Type B pancreatic cell (in vitro differentiated cells): ENCODE data around the gene PRDM1. TPM values are rescaled to one million over a fixed set of nuclear protein-coding genes. Genes with fewer than 3 reads are reported as not detected.

Experiments
- DNase-seq: peaks from one replicate; pipeline ENCODE4 v3.0.0; 2021; ENCODE audit warnings: mixed read lengths; ENCODE audit not compliant: unreplicated experiment; ENCODE audit errors: extremely low spot score
- H3K27ac Mint-ChIP-seq: 2 replicates; pipeline ENCODE4 v1.8.0; 2021; ENCODE audit warnings: mild to moderate bottlenecking, mixed read lengths
- H3K27me3 Mint-ChIP-seq: 2 replicates; pipeline ENCODE4 v1.8.0; 2021; ENCODE audit warnings: mixed read lengths
- H3K36me3 Mint-ChIP-seq: 2 replicates; pipeline ENCODE4 v1.8.0; 2021; ENCODE audit warnings: mixed read lengths
- H3K4me1 Mint-ChIP-seq: one replicate; pipeline ENCODE4 v1.8.0; 2021; ENCODE audit warnings: mixed read lengths; ENCODE audit not compliant: unreplicated experiment
- H3K4me3 Mint-ChIP-seq: 2 replicates; pipeline ENCODE4 v1.8.0; 2021; ENCODE audit warnings: mild to moderate bottlenecking, mixed read lengths
- H3K9me3 Mint-ChIP-seq: 2 replicates; pipeline ENCODE4 v1.8.0; 2021; ENCODE audit warnings: mixed read lengths
- total RNA-seq: library from RNA; stranded (reverse); gene quantifications from 2 replicates; pipeline ENCODE4 v1.2.1, GENCODE V29; 2021; ENCODE audit warnings: low replicate concordance
- TF ChIP-seq, protein P1 (sequence below): fragments of 200-600 bp; sonication (generic); conservative IDR thresholded peaks from 2 replicates; pipeline ENCODE4 v1.5.0; 2021; ENCODE audit warnings: antibody characterized with exemption, mild to moderate bottlenecking

The PRDM1 gene
- total RNA-seq, 1 donor from 2014 or later: 15.5 TPM

DNA sequence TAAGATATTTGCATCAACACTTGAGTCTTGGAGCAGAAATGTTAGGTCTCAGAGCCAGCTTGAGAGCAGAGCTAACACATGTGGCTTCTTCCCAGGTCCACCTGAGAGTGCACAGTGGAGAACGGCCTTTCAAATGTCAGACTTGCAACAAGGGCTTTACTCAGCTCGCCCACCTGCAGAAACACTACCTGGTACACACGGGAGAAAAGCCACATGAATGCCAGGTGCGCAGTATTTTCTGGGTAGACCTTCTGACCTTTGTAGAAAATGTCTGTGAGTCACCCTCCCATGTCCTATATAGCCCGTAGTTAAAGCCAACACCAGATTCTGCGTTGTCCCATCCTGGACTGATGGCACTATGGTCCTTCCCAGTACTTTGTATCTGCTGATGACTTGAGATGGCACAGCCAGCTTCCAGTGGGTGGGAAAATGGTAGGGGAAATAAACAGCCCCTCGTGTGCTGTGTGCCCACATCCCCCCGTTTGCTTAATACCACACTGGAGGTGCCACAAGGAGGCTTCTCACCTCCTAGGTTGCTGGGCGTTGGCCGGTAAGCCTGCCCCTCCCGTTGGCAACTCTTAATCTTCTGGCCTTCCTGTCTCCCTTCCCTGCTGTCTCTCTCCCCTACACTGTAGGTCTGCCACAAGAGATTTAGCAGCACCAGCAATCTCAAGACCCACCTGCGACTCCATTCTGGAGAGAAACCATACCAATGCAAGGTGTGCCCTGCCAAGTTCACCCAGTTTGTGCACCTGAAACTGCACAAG is 20.3 kb downstream of the PRDM1 start:
- TF ChIP-seq, protein P1, sequence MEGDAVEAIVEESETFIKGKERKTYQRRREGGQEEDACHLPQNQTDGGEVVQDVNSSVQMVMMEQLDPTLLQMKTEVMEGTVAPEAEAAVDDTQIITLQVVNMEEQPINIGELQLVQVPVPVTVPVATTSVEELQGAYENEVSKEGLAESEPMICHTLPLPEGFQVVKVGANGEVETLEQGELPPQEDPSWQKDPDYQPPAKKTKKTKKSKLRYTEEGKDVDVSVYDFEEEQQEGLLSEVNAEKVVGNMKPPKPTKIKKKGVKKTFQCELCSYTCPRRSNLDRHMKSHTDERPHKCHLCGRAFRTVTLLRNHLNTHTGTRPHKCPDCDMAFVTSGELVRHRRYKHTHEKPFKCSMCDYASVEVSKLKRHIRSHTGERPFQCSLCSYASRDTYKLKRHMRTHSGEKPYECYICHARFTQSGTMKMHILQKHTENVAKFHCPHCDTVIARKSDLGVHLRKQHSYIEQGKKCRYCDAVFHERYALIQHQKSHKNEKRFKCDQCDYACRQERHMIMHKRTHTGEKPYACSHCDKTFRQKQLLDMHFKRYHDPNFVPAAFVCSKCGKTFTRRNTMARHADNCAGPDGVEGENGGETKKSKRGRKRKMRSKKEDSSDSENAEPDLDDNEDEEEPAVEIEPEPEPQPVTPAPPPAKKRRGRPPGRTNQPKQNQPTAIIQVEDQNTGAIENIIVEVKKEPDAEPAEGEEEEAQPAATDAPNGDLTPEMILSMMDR: no peak
- no peak overlapping the region for H3K4me3 Mint-ChIP-seq
- DNase-seq: no peak
- no peaks in the 10 kb centered on the region for H3K27me3 Mint-ChIP-seq
- peaks cover 2% of the 10 kb centered on the region for H3K9me3 Mint-ChIP-seq
- peaks cover 16% of the 10 kb centered on the region for H3K36me3 Mint-ChIP-seq
- H3K4me1 Mint-ChIP-seq: peaks cover 22% of the 10 kb centered on the region
- H3K27ac Mint-ChIP-seq: no peak overlapping the region

- TF ChIP-seq, protein P1: no peak
- Mint-ChIP-seq H3K4me1 (peaks cover 20% of the 10 kb centered on the region), H3K27ac (no peak overlapping the region), H3K4me3 (no peak overlapping the region), H3K9me3 (no peaks in the 10 kb centered on the region), H3K36me3 (peaks cover 13% of the 10 kb centered on the region), H3K27me3 (no peaks in the 10 kb centered on the region)
- DNase-seq: no peak
Observed at GRCh38 chr6:106107043-106107613, 21.0 kb downstream of the PRDM1 start.

DNA sequence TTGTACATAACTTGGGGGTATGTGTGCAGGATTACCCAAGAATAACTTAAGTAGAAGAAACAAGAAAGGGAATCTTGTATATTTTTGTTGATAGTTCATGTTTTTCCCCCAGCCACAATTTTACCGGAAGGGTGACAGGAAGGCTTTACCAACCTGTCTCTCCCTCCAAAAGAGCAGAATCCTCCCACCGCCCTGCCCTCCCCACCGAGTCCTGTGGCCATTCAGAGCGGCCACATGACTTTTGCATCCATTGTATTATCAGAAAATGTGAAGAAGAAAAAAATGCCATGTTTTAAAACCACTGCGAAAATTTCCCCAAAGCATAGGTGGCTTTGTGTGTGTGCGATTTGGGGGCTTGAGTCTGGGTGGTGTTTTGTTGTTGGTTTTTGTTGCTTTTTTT is 22.0 kb downstream of the PRDM1 start:
- H3K4me3 Mint-ChIP-seq: no peak overlapping the region
- DNase-seq: no peak
- no peak overlapping the region for H3K27ac Mint-ChIP-seq
- peaks cover 13% of the 10 kb centered on the region for H3K36me3 Mint-ChIP-seq
- H3K4me1 Mint-ChIP-seq: peaks cover 13% of the 10 kb centered on the region
- TF ChIP-seq, protein P1: no peak
- no peaks in the 10 kb centered on the region for H3K9me3 Mint-ChIP-seq
- H3K27me3 Mint-ChIP-seq: no peaks in the 10 kb centered on the region

GRCh38 chr6:106109029-106109428 is 22.9 kb downstream of the PRDM1 start:
- peaks cover 13% of the 10 kb centered on the region for H3K36me3 Mint-ChIP-seq

GRCh38 chr6:106110164-106110826 is 24.2 kb downstream of the PRDM1 start:
- Mint-ChIP-seq H3K4me3 (no peak overlapping the region), H3K36me3 (peaks cover 9% of the 10 kb centered on the region), H3K27me3 (no peaks in the 10 kb centered on the region), H3K9me3 (no peaks in the 10 kb centered on the region), H3K4me1 (peaks cover 13% of the 10 kb centered on the region), H3K27ac (peak overlapping the region; percentile 1)
- TF ChIP-seq, protein P1: no peak
- no peak for DNase-seq

More at GRCh38 chr6:106109029-106109428, 22.9 kb downstream of the PRDM1 start:
- Mint-ChIP-seq H3K27me3 (no peaks in the 10 kb centered on the region), H3K4me3 (no peak overlapping the region), H3K27ac (no peak overlapping the region), H3K4me1 (peaks cover 13% of the 10 kb centered on the region), H3K9me3 (no peaks in the 10 kb centered on the region)
- TF ChIP-seq, protein P1: no peak
- DNase-seq: no peak
